ENCODE measurements around the gene SLC35B1. TPM values are rescaled to one million over a fixed set of nuclear protein-coding genes. Genes with fewer than 3 reads are reported as not detected.

The SLC35B1 gene
- total RNA-seq, 1 experiment from 2014 or later: 55.9 TPM

DNA sequence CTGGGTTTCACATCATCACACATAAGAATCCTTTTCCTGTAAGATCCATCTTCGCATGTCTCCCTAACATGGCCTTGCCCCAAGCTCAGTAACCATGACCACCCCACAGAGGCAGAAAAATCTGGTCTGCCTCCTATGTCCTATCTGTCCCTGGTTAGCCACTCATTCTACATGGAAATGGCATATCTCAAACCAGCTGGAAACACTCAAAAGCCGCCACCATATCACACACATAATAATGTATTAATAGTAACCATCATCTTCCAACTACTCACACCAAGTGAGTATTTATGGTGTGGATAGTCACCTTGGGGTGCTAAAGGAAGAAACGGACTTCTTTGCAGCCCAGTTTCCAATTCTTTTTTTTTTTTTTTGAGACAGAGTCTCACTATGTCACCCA lies 44.7 kb upstream of the SLC35B1 start:
- no peak overlapping the region for H3K4me3 Mint-ChIP-seq
- POLR2A ChIA-PET: no interaction called here
- peak overlapping the region; percentile 74; the same call in 1 of the 2 replicates for H3K27ac Mint-ChIP-seq
- no peak for ATAC-seq
- CTCF ChIA-PET: interaction anchor here (0.5 to 0.7 kb wide), 2 partner anchors 53 to 381 kb away, joined by 3 to 4 read pairs; no protein-coding TSS in a partner anchor
- peaks cover 26% of the 10 kb centered on the region for H3K4me1 Mint-ChIP-seq
- H3K9me3 Mint-ChIP-seq: no peaks in the 10 kb centered on the region
- H3K27me3 Mint-ChIP-seq (ENCODE audit: low read depth): no peaks in the 10 kb centered on the region
- H3K36me3 Mint-ChIP-seq: peaks cover 2% of the 10 kb centered on the region; the same call in 1 of the 2 replicates
- TF ChIP-seq, protein P1, sequence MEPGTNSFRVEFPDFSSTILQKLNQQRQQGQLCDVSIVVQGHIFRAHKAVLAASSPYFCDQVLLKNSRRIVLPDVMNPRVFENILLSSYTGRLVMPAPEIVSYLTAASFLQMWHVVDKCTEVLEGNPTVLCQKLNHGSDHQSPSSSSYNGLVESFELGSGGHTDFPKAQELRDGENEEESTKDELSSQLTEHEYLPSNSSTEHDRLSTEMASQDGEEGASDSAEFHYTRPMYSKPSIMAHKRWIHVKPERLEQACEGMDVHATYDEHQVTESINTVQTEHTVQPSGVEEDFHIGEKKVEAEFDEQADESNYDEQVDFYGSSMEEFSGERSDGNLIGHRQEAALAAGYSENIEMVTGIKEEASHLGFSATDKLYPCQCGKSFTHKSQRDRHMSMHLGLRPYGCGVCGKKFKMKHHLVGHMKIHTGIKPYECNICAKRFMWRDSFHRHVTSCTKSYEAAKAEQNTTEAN (CRISPR knock-in tag; IDR thresholded peaks at IDR 0.05): no peak
- TF ChIP-seq ZNF263 (CRISPR knock-in tag; IDR thresholded peaks at IDR 0.05; ENCODE audit: low read depth): no peak
- TF ChIP-seq, protein P2, sequence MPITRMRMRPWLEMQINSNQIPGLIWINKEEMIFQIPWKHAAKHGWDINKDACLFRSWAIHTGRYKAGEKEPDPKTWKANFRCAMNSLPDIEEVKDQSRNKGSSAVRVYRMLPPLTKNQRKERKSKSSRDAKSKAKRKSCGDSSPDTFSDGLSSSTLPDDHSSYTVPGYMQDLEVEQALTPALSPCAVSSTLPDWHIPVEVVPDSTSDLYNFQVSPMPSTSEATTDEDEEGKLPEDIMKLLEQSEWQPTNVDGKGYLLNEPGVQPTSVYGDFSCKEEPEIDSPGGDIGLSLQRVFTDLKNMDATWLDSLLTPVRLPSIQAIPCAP (CRISPR knock-in tag; IDR thresholded peaks at IDR 0.05): no peak
- DNase-seq (ENCODE audit: low spot score): no peak

DNA sequence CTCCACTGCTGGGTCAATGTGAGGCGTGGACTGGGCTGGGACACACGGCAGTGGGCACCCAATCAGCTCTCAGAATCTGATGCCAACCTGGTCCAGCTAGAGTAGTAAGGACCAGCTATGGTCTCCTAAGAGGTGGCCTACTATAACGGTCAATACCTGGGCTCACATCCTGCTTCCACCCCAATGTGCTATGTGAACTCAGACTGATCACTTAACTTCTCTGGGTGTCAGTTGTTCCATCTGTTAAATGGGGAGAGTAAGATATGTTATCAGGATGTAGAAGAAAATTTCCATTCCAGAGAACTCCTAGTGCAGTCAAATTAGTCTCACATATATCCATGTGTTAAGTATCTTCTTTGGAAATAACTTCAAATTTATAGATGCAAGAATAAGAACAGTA lies 42.0 kb upstream of the SLC35B1 start:
- CTCF ChIA-PET: no interaction called here

DNA sequence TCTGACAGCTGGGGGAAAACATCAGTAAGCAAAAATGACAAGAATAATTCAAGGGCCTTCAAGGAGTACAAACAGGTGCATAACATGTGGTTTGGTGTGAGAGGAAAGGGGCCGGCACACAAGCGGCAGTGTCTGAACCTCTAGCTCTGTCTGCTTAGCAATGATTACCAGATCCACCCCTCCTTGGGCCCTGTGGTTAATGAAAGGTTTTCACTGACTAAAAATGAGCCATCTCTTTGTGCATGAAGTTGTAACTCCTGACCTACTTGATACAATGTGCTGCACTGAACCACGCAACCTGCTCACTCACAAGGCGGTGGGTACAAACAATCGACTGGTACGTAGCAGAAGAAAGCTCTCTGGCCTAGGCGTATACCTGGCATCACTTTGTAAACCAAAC lies 41.0 kb upstream of the SLC35B1 start:
- Mint-ChIP-seq H3K4me1 (peaks cover 21% of the 10 kb centered on the region), H3K27ac (no peak overlapping the region), H3K27me3 (ENCODE audit: low read depth) (no peaks in the 10 kb centered on the region), H3K36me3 (no peaks in the 10 kb centered on the region), H3K9me3 (no peaks in the 10 kb centered on the region), H3K4me3 (no peak overlapping the region)
- CTCF ChIA-PET: no interaction called here
- POLR2A ChIA-PET: no interaction called here
- ATAC-seq: no peak
- no peak for DNase-seq (ENCODE audit: low spot score)
- TF ChIP-seq, protein P3, sequence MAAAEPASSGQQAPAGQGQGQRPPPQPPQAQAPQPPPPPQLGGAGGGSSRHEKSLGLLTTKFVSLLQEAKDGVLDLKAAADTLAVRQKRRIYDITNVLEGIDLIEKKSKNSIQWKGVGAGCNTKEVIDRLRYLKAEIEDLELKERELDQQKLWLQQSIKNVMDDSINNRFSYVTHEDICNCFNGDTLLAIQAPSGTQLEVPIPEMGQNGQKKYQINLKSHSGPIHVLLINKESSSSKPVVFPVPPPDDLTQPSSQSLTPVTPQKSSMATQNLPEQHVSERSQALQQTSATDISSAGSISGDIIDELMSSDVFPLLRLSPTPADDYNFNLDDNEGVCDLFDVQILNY (CRISPR knock-in tag; IDR thresholded peaks at IDR 0.05): no peak
- TF ChIP-seq NFYB (CRISPR knock-in tag; conservative IDR thresholded peaks at IDR 0.05; ENCODE audit: low read depth): no peak
- TF ChIP-seq ZNF121 (CRISPR knock-in tag; IDR thresholded peaks at IDR 0.05): no peak
- TF ChIP-seq CREM (CRISPR knock-in tag; IDR thresholded peaks at IDR 0.05): no peak
- no peak for TF ChIP-seq SP1 (CRISPR knock-in tag; conservative IDR thresholded peaks at IDR 0.05)
- TF ChIP-seq ZNF532 (CRISPR knock-in tag; IDR thresholded peaks at IDR 0.05; ENCODE audit: borderline replicate concordance): no peak
- TF ChIP-seq ETV6 (CRISPR knock-in tag; IDR thresholded peaks at IDR 0.05): no peak
- TF ChIP-seq ATF1 (CRISPR knock-in tag; IDR thresholded peaks at IDR 0.05): no peak
- no peak for TF ChIP-seq MAX (CRISPR knock-in tag; IDR thresholded peaks at IDR 0.05)
- no peak for TF ChIP-seq TEAD1 (CRISPR knock-in tag; IDR thresholded peaks at IDR 0.05)
- TF ChIP-seq CREB1 (CRISPR knock-in tag; IDR thresholded peaks at IDR 0.05): no peak
- TF ChIP-seq TEAD4 (CRISPR knock-in tag; IDR thresholded peaks at IDR 0.05): no peak
- no peak for TF ChIP-seq FOXJ3 (CRISPR knock-in tag; IDR thresholded peaks at IDR 0.05; ENCODE audit: borderline replicate concordance)

More for the DNA sequence above, 42.0 kb upstream of the SLC35B1 start:
- no peaks in the 10 kb centered on the region for H3K9me3 Mint-ChIP-seq
- H3K36me3 Mint-ChIP-seq: no peaks in the 10 kb centered on the region
- H3K27me3 Mint-ChIP-seq (ENCODE audit: low read depth): no peaks in the 10 kb centered on the region
- peak overlapping the region; percentile 54; the same call in 1 of the 2 replicates for H3K27ac Mint-ChIP-seq
- ATAC-seq (no peak), DNase-seq (ENCODE audit: low spot score) (no peak)
- H3K4me1 Mint-ChIP-seq: peaks cover 21% of the 10 kb centered on the region
- no peak overlapping the region for H3K4me3 Mint-ChIP-seq
- TF ChIP-seq, protein P4, sequence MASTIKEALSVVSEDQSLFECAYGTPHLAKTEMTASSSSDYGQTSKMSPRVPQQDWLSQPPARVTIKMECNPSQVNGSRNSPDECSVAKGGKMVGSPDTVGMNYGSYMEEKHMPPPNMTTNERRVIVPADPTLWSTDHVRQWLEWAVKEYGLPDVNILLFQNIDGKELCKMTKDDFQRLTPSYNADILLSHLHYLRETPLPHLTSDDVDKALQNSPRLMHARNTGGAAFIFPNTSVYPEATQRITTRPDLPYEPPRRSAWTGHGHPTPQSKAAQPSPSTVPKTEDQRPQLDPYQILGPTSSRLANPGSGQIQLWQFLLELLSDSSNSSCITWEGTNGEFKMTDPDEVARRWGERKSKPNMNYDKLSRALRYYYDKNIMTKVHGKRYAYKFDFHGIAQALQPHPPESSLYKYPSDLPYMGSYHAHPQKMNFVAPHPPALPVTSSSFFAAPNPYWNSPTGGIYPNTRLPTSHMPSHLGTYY (CRISPR knock-in tag; IDR thresholded peaks at IDR 0.05): no peak
- TF ChIP-seq, protein P5, sequence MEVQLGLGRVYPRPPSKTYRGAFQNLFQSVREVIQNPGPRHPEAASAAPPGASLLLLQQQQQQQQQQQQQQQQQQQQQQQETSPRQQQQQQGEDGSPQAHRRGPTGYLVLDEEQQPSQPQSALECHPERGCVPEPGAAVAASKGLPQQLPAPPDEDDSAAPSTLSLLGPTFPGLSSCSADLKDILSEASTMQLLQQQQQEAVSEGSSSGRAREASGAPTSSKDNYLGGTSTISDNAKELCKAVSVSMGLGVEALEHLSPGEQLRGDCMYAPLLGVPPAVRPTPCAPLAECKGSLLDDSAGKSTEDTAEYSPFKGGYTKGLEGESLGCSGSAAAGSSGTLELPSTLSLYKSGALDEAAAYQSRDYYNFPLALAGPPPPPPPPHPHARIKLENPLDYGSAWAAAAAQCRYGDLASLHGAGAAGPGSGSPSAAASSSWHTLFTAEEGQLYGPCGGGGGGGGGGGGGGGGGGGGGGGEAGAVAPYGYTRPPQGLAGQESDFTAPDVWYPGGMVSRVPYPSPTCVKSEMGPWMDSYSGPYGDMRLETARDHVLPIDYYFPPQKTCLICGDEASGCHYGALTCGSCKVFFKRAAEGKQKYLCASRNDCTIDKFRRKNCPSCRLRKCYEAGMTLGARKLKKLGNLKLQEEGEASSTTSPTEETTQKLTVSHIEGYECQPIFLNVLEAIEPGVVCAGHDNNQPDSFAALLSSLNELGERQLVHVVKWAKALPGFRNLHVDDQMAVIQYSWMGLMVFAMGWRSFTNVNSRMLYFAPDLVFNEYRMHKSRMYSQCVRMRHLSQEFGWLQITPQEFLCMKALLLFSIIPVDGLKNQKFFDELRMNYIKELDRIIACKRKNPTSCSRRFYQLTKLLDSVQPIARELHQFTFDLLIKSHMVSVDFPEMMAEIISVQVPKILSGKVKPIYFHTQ (CRISPR knock-in tag; IDR thresholded peaks at IDR 0.05): no peak
- TF ChIP-seq ELF4 (CRISPR knock-in tag; IDR thresholded peaks at IDR 0.05; ENCODE audit: low read depth) (no peak), ZNF219 (CRISPR knock-in tag; IDR thresholded peaks at IDR 0.05; ENCODE audit: borderline replicate concordance) (no peak), RORB (CRISPR knock-in tag; IDR thresholded peaks at IDR 0.05) (no peak), ZNF232 (CRISPR knock-in tag; IDR thresholded peaks at IDR 0.05) (no peak), TP53 (CRISPR knock-in tag; IDR thresholded peaks at IDR 0.05) (no peak), JAZF1 (CRISPR knock-in tag; IDR thresholded peaks at IDR 0.05) (no peak), GTF2I (CRISPR knock-in tag; conservative IDR thresholded peaks at IDR 0.05) (no peak)
- POLR2A ChIA-PET: interaction anchor here (1.1 kb wide), 1 partner anchor 18 kb away, joined by 3 read pairs; no protein-coding TSS in a partner anchor

All from WTC11 (cell line).